NOMO-1 treated with DMSO at 0.1 percent for 48 hours (cell line): ENCODE measurements around the gene HSH2D.

ENCODE experiments used
- DNase-seq: peaks from one replicate; lab custom pipeline; 2025; ENCODE audit not compliant: unreplicated experiment; lab: John Stamatoyannopoulos, UW

Gene HSH2D

DNA sequence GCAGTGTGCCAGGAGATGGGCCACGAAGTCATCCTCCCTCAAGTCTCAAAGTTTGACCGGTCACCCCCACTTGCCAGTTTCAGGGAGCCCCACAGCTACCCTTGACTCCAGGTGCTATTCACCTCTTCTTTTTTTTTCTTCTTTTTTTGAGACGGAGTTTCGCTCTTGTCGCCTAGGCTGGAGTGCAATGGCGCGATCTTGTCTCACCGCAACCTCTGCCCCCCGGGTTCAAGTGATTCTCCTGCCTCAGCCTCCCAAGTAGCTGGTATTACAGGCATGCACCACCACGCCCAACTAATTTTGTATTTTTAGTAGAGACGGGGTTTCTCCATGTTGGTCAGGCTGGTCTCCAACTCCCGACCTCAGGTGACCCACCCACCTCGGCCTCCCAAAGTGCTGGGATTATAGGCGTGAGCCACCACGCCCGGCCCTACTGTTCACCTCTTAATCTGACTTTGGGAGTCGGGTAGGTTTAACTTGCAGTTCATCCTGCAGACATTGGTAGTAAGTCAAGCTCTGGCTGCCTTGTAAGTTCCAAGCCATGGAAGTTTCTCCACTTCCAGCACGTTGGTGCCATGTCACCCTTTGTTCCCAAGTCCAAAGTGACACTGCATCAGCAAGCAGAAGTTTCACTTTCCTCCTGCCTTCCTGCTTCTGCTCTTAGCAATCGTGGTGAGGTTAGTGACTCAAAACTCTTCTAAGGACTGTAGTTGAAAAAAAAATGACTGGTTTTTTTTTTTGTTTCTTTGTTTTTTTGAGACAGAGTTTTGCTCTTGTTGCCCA, 24.2 kb upstream of the HSH2D start:
- DNase-seq: peak; percentile 82

DNA sequence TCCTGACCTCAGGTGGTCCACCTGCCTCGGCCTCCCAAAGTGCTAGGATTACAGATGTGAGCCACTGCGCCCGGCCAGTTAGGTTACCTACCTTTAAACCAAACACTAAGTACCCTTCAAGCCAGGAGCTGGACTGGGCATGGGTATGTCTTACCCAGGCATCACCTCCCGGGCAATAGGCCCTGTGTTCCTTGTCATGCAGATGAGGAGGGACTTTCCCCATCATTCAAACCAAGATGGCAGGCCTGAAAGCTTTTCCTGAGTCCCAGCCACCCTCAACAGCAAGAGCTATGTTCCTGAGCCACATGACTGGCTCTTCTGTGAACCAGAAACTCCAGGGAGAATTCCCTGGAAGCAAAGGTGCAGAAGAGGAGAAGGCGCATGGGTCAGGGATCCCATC, 22.3 kb upstream of the HSH2D start:
- no peak for DNase-seq

DNA sequence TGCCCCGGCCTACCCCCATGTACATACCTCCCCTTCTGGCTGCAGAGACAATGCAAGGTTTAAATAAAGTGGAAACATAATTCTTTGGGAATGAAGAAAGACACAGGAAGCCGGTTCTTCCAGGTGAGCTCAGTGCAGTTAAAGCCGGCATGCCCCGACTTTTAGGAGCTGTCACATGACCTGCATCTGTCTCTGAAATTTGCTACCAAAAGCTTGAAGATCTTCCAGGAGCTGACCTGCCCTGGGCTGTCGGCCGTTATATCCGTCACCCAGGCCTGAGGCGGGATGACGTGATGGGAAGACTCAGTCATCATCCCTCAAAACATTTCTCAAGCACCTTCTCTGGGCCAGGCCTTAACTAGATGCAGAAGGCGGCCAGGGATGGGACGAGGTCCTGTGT, 21.5 kb upstream of the HSH2D start:
- DNase-seq: no peak

DNA sequence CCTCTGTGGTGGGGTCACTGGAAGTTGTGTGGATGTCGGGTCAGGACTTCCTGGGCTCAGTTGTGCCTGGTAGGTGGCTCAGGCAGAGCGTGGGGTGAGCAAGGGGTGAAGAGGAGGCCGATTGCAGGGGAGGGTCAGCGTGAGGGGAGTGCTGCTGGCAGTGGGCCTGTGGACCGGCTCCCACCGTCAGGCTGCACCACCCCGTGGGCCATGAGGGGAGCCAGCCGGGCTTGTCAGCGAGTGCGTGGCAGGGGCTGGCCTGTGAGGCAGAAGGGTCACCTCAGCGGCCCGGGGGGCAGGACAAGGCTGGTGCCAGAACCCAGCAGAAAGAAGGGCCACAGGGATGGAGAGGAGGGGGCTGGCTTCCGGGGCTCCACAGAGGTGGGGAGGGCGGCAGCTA, 18.5 kb upstream of the HSH2D start:
- DNase-seq: no peak

DNA sequence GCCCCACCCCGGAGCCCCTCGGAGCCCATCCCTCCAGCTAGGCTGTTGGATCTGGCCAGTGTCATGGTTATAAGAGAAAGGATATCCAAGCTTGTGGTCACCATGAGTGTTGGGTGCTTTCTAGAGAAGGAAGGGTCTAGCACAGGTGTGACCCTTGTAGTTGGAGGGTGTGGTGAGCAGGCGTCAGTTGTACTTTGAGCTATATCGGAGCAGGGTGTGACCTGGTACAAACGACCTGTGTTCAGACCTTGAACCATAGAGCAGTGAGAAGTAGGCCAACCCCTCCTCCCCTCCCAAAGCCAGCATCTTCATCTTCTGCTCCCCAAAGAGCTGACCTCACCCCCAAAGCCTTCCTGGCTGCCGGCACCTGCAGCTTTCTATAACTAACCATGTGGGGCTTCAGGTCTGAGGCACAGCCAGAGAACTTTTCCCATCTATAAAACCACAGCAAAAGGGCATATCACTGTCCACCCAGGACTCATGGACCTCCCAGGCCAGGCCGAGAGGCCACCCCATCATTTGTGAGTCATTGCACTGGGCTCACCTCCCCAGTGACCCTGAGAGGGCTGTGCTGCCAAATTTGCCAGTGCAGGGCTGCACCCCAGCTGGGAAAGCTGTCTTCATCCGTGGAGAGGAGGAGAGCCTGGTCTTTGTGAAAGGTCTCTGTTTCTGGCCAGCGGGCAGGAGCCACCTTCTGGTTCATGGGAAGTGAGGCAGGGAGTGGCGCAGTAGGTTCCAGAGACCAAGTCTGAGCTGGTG, 17.6 kb upstream of the HSH2D start:
- no peak for DNase-seq

DNA sequence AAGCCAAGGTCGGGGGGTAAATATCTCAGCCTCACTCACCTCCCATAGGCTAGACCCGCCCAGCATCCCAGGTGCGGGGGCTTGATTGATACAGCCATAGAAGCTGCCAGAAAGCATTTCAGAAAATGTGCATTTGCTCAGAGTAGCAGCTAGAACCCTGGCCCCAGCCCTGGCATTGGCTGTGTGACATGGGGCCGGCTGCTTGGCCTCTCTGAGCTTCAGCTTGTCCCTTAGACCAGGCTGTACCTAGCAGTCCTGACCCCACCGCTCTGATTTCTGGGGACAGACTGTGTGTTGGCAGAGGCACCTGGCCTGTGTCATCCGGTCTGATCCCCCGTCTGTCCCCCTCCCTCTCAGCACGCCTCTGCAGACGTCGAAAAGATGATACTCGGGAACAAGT, 16.4 kb upstream of the HSH2D start:
- DNase-seq: no peak

DNA sequence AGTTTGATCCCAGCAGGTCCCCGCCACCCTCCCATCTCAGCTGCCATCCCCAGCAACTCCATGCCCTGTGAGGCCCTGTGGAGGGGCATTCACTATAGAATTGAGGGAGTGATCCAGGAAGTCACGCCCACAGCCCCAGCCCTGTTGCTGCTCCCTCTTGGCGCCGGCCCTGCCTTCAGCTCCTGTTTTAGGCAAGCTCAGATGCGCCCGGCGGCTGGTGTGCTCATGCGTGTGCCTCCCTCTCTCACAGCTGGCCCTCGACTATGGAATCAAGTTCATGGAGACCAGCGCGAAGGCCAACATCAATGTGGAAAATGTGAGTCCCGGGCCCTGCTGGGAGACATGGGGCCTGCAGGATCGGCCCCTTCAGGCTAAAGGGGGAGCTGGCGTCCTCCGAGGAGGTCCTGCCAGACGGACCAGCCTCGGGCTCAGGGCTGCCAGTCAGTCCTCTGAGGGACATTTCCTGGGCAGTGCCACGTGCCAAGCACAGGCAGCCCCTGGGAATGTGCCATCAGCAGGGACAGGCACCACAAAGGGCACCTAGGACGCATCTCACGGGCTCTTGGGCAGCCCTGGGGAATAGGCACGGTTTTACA, 15.6 kb upstream of the HSH2D start:
- no peak for DNase-seq

DNA sequence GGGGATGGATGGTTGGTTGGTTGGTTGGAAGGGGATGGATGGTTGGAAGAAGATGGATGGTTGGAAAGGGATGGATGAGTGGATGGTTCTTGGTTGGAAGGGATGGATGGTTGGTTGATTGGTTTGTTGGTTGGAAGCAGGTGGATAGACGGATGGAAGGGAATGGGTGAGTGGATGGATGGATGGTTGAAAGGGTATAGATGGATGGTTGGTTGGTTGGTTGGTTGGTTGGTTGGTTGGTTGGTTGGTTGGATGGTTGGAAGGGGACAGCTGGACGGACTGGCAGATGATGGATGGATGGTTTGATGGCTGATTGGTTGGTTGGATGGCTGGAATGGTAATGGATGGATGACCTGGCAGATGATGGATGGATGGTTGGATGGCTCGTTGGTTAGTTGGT, 11.8 kb upstream of the HSH2D start:
- DNase-seq: no peak

DNA sequence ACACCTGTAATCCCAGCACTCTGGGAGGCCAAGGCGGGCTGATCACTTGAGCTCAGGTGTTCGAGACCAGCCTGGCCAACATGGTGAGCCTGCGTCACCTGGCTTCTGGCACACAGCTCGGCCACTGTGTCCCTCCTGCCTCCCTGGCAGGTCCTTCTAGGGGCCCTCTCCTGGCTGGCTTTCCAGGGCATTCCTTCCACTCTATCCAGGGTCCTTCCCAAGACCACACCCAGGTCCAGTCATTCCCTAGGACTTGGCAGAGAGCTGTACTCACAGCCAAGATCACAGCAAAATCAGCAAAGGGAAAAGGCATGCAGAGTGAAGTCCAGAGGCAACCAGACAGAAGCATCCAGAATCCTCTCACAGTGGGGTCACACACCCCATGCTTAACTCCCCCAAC, 9.7 kb upstream of the HSH2D start:
- DNase-seq: no peak

DNA sequence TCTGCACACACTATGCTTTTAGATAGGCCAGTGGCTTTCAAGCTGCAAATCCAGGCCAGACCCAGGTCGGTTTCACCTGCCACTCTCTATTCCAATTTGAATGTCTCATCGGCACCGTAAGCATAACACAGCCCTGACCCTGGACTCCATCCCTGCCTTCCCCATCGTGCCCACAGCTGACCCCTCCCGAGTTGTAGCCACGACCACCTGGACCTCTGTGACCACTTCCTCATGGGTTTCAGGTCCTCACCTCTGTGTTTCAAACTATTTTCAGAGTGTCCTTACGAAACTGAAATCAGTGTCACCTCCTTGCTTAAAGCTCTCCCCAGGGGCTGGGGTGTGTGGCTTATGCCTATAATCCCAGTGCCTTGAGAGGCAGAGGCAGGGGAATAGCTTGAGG, 9.0 kb upstream of the HSH2D start:
- no peak for DNase-seq

DNA sequence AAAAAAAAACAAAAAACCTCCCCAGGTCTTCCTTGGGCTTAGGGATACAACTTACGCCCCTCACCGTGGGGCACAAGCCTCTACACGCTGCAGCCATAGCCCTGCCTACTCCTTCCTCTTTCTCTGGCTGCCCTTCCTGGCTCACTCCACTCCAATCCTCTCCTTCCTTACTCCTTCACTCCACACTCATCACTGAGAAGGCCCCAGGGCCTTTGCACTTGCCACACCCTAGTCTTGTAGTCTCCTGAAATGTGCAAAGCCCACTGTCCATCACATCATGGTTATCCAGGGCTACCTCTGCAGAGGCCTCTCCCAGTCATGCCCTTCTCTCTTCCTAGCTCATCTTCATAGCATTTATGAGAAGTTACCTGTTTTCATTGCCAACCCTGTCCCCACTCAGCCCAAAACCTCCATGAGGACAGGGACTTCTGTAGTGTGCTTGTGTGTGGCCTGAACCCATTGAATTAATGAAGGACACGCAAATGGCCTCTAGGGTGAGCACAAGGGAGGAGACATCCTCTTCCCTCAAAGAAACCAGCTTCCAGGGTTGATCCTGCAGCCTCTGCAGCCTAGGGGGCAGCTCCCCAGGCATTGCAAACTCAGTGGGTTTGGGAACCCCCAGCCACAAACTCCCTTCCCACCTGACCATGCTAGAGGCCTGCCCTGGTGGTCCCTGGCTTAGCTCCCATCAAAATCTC, 7.9 kb upstream of the HSH2D start:
- no peak for DNase-seq

DNA sequence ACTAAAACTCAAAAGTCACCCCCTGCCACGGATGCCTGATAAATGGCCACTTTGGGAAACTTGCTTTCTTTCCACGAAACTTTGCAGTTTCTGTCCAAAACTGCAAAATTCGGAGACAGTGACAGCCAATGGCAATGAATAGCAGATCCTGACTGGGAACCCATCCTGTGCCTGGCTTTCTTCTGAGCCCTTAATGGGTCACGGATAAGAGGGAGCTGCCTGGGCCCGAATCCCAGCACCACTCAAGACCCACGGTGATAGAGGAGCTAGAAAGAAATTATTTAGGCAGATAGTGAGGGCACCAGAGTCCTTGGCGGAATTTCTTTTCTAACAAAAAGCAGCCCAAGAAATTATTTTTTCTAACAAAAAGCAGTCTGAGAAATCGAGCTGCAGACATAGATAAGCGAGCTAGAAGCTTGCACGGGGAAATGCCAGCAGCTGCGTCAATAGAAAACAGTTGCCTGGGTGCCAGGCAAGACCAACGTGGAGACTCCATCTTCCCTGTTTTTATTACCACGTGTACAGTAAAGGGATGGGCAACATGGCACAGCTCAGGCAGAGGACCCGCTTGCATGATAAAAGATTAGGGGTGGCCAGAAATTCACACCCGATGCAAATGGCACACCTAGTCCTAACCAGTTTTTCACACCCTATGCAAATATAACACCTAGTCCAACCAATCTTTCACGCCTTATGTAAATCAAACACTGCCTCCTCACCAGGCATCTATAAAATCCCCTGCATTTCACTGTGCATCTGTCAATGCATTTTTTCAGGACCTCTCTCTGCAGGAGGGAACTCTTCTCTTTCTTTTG, 7.1 kb upstream of the HSH2D start:
- no peak for DNase-seq

DNA sequence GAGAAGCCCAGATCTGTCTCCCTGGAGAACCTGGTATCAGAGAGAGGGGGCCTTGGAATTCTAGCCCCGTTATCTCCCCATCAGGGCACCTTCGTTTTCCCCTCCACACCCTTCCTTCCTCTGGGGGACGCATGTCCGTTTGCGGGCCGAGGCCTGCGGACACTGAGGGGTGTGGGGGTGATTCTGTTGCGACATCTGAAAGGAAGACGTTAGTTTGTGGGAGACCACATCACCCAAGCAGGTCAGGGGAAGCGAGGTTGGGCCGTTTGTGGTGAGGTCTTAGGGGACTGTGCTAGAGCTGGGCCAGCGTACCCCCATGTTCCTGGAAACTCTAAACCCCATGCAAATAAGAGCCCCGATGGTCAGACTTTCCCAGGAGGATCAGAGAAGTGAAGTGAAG, 3.7 kb upstream of the HSH2D start:
- peak; percentile 82 for DNase-seq

DNA sequence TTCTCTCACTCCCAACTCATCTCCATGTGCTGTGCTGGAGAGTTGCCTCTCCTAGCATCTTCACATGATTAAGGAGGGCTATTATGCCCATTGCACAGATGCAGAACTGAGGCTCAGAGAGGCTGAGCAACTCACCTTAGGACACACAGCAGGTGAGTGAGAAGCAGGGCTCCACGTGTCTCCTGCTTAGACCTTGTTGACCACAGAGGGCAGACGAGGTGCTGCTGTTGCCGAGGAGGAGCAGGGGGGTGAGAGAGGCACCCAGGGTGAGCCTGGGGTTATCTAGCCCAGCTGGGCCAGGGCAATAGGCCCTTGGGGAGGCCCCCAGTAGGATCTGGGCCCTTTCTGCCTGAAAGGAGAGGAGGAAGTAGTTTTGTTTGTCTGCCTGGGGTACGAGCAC, 2.4 kb upstream of the HSH2D start:
- DNase-seq: peak; percentile 35

DNA sequence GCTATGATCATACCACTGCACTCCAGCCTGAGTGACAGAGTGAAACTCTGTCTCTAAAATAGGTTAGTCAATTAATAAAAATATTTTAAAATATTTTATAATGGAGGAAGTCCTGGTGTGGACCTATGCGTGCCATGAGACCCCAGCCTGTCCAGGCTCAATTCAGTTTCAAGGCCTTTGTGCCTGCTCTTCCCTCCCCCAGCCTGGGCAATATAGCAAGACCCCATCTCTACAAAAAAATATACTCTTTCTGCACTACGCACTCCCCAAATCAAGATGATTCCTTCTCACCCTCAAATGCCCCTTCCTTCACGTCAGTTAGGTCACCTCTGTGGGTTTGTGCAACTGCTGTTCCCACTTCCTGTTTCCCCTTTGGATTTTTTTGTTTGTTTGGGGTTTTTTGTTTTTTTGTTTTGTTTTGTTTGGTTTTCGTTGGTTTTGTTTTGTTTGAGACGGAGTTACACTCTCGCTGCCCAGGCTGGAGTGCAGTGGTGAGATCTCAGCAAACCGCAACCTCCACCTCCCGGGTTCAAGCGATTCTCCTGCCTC, 1.4 kb upstream of the HSH2D start:
- DNase-seq: peak; percentile 38

DNA sequence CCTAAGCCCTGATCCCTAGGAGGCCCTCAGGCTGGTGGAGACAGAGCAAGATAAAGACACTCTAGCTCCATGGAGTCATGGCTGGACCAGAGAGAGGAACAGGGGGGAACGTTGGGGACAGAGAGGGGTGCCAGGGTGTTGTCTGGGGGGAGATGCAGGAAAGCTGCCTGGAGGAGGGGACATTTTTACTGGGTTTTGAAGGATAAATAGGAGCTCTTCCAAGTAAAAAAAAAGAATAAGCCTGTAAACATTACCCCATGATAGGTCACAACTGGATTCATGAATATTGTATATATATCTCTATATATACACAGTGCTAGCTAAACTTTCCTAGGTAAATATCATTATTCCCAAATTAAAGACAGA, 714 bp downstream of the HSH2D start:
- DNase-seq: no peak

DNA sequence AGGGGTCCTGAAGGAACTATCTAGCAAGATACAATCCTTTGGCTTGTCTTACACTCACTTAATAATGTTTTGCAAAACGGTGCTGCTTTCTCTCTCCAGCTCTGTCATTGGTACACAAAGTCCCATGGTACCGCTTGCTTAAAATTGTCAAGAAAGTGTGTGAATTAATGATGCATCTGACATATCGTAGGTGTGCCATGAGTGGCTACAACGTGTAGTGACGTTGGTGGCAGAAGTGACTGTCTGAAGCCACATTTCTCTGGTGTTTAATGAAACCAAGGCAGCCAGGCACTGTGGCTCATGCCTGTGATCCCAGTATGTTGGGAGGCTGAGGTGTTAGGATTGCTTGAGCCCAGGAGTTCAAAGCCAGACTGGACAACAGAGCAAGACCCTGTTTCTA, 2.6 kb downstream of the HSH2D start:
- no peak for DNase-seq

DNA sequence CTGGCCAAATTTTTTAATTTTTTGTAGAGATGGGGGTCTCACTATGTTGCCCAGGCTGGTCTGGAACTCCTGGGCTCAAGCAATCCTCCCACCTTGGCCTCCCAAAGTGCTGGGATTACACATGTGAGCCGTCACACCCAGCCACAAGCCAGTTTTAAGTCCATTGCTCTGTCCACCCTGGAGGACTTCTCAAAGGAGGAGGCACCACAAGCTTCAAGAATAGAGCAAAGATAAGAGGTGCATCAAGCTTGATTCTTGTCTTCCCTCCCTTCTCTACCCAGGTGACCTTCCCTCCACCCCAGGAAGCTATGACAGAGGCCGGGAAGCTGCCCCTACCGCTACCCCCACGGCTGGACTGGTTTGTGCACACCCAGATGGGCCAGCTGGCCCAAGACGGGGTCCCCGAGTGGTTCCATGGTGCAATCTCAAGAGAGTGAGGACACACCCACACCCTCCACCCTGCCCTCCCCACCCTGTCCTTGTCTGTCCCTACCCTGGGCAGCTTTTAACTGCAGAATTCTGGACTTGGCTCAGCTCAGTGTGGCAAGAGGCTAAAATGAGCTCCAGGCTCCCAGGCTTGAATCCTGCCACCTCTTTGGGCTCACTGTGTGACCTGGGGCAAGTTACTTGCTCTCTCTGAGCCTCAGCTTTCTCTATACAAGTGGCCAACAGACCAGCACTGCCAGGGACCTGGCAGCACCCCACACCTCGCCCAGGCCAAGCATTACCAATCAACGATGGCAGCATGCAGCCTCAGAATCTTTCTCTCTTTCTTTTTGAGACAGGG, 5.2 kb downstream of the HSH2D start:
- DNase-seq: no peak

DNA sequence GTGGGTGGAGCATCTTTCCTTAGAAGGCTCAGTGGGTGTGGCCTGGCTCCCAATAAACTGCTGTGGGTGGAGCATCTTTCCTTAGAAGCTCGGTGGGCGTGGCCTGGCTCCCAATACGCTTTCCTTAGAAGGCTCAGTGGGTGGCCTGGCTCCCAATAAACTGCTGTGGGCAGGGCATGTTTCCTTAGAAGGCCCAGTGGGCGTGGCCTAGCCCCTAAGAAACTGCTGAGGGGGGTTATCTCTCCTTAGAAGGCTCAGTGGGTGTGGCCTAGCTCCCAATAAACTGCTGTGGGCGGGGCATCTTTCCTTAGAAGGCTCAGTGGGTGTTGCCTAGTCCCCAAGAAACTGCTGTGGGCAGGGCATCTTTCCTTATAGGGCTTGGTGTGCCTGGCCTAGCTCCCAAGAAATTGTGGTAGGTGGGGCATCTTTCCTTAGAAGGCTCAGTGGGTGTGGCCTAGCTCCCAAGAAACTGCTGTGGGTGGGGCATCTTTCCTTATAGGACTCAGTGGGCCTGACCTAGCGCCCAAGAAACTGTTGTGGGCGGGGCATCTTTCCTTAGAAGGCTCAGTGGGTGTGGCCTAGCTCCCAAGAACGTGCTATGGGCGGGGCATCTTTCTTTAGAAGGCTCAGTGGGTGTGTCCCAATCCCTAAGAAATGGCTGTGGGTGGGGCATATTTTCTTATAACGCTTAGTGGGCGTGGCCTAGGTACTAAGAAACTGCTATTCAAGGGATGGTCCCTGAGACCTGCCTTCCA, 10.3 kb downstream of the HSH2D start:
- peak; percentile 25 for DNase-seq
